Measurements from ENCODE around the gene KLF15. TPM values are rescaled to one million over a fixed set of nuclear protein-coding genes. Genes with fewer than 3 reads are reported as not detected.
"Not testable (repeated sequence)": the region's sequence is repeated elsewhere in the genome, so short reads cannot be mapped to it uniquely, and the experiment has no call there.

KLF15 gene
- polyA plus RNA-seq, 6 donors from 2014 or later: 0.09 to 0.24 TPM; not detected in 4

DNA sequence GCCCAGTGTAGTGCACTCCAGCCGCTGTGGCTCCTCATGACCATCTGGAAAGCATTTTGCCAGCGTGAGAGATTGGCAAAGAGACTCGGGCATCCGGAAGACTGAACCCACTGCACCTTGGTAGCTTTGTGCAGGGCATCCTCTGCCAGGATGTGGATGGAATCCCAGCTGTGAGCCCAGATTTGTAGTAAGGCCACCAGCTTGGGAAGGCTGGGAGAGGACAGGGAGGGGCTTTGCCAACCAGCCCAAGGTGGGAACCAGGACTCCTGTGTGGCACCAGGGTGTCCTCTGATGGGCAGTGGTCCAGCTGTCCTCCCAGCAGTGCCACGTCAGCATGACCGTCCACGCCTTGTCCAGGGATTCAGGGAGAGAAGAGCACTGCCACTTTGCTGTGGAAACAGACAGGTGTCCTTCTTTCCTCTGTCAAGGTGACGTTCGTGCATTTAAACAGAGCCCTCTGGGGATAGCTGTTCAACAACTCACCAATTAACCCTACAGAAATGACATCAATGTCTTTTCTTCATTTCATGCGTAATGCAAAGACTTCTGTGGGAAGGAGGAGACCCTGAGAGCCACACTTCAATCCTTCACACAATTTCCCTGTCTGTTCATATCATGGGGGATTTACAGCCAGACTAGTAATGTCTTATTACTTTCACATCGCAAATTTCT lies 19.1 kb downstream of the KLF15 start:
- H3K27me3 Mint-ChIP-seq: peaks cover 14 to 46% (median 30%) of the 10 kb centered on the region in 3 donors
- no peak for DNase-seq

DNA sequence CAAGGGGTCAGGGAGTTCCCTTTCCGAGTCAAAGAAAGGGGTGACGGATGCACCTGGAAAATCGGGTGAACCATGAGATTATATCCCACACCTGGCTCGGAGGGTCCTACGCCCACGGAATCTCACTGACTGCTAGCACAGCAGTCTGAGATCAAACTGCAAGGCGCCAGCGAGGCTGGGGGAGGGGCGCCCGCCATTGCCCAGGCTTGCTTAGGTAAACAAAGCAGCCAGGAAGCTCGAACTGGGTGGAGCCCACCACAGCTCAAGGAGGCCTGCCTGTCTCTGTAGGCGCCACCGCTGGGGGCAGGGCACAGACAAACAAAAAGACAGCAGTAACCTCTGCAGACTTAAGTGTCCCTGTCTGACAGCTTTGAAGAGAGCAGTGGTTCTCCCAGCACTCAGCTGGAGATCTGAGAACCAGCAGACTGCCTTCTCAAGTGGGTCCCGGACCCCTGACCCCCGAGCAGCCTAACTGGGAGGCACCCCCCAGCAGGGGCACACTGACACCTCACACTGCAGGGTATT lies 25.3 kb downstream of the KLF15 start:
- H3K4me1 Mint-ChIP-seq; ATAC-seq (ENCODE audit: low read depth in 2 of 2); DNase-seq; H3K27ac Mint-ChIP-seq: not testable (repeated sequence)
- H3K36me3 Mint-ChIP-seq: peaks cover 8 to 16% of the 10 kb centered on the region in 2 donors
- peak overlapping the region in 1 of 8 donors; percentile 24 for H3K4me3 Mint-ChIP-seq
- H3K27me3 Mint-ChIP-seq: peaks cover 17 to 34% (median 22%) of the 10 kb centered on the region in 3 donors
- peaks cover 9 to 41% (median 19%) of the 10 kb centered on the region in 7 donors for H3K9me3 Mint-ChIP-seq

More for the DNA sequence above, 19.1 kb downstream of the KLF15 start:
- Mint-ChIP-seq H3K36me3 (no peaks in the 10 kb centered on the region), H3K9me3 (peaks cover 0 to 2% (median 0%) of the 10 kb centered on the region in 7 donors), H3K4me3 (no peak overlapping the region), H3K4me1 (no peaks in the 10 kb centered on the region), H3K27ac (no peak overlapping the region)
- no peak for ATAC-seq (ENCODE audit: low read depth in 2 of 2)

DNA sequence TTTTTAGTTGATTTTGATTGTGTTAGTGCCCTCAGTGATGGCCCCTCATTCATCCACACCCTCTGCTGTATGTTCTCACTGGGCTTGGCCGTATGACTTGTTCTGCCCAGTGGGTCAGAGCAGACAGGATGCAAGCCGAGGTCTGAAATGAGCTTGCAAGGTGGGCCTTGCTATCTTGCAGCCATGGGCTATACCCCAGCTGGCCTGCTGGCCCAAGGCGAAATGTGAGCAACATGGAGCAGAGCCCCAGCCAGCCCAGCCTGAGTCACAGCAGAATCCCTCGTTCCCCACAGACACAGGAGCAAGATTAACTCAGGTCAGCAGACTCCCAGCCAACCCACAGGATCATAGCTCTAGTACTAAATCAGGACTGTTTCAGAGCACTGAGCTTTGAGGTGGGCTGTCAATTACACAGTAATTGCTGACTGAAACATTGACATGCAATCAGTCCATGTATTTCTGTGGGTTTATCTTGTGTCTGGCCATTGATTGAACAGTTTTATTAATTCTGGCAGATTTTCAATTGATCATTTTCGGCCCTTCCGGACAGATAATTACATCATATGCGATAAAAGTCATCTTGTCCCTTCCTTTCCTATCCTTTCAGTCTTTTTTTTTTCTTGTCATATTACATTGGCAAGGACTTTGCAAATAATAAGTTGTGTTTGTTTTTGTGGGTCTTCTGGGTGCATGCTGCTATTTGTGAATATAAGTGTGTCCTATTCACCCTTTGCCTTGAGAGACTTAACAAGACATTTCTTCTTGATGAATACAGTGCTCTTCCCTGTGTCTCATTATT lies 27.1 kb downstream of the KLF15 start:
- DNase-seq: no peak
- H3K4me1 Mint-ChIP-seq: no peaks in the 10 kb centered on the region
- H3K4me3 Mint-ChIP-seq: no peak overlapping the region
- H3K27ac Mint-ChIP-seq: no peak overlapping the region
- peaks cover 10 to 48% (median 19%) of the 10 kb centered on the region in 7 donors for H3K9me3 Mint-ChIP-seq
- peaks cover 12 to 22% of the 10 kb centered on the region in 2 donors for H3K36me3 Mint-ChIP-seq
- ATAC-seq (ENCODE audit: low read depth in 2 of 2): no peak
- H3K27me3 Mint-ChIP-seq: peaks cover 21 to 41% (median 22%) of the 10 kb centered on the region in 3 donors

DNA sequence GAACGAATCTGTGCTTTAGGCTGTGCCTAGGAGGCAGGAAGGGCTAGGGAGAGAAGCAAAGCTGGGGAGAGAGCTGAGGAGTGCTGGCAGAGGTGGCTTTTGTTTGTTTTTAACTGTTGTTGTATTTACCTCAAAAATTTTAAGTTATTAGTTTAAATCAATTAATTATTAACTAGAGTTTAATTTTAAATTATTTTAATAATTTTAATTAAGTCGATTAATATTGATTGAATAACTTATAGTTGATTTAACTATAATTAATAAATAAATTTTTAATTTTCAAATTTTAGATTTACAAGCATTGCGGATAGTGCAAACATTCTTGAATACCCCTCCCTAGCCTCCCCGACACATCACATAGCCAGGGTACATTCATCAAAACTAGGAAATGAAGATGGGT lies 30.6 kb downstream of the KLF15 start:
- H3K36me3 Mint-ChIP-seq: peaks cover 12 to 22% of the 10 kb centered on the region in 2 donors
- ATAC-seq (ENCODE audit: low read depth in 2 of 2) (no peak), DNase-seq (no peak)
- peaks cover 21 to 41% (median 28%) of the 10 kb centered on the region in 3 donors for H3K27me3 Mint-ChIP-seq
- no peak overlapping the region for H3K4me3 Mint-ChIP-seq
- peak overlapping the region in 1 of 6 donors; percentile 89 for H3K27ac Mint-ChIP-seq
- peaks cover 13 to 48% (median 19%) of the 10 kb centered on the region in 7 donors for H3K9me3 Mint-ChIP-seq
- no peaks in the 10 kb centered on the region for H3K4me1 Mint-ChIP-seq

DNA sequence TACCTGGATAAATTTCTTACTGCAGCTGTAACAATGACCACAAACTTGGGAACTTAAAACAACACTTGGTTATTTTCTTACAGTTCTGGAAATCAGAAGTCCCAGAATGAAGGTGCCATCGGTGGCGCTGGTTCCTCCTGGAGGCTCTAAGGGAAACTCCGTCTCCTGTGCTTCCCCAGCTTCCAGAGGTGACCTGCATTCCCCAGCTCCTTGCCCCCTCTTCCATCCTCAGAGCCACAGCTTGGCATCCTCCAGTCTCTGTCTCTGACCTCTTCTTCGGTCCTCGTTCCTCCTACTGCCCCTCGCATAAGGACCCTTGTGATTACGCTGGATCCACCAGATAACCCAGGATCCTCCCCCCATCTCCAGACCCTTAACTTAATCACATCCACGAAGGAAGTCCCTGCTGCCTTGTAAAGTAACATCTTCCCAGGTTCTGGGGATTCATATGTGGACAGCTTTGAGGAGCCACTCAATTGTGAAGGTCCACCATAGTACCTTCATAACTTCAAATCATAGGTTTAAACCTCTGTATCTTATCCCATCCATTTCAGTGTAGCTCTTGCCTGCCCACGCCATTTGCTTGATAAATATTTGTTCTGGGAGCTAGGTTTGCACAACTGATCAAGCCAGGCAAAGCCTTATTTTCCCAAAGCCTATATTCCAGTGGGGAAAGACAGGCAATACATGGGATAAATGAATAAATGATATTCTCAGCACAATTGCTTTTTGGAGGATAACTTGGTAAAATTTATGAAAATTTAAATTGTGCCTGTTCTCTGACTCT lies 34.8 kb downstream of the KLF15 start:
- no peak overlapping the region for H3K4me3 Mint-ChIP-seq
- H3K27me3 Mint-ChIP-seq: peaks cover 6 to 10% (median 7%) of the 10 kb centered on the region in 3 donors
- H3K9me3 Mint-ChIP-seq: peaks cover 0 to 18% (median 5%) of the 10 kb centered on the region in 7 donors
- H3K27ac Mint-ChIP-seq: peak overlapping the region in 1 of 6 donors; percentile 87
- DNase-seq (no peak), ATAC-seq (ENCODE audit: low read depth in 2 of 2) (no peak)
- H3K36me3 Mint-ChIP-seq: peaks cover 3 to 7% of the 10 kb centered on the region in 2 donors
- no peaks in the 10 kb centered on the region for H3K4me1 Mint-ChIP-seq

DNA sequence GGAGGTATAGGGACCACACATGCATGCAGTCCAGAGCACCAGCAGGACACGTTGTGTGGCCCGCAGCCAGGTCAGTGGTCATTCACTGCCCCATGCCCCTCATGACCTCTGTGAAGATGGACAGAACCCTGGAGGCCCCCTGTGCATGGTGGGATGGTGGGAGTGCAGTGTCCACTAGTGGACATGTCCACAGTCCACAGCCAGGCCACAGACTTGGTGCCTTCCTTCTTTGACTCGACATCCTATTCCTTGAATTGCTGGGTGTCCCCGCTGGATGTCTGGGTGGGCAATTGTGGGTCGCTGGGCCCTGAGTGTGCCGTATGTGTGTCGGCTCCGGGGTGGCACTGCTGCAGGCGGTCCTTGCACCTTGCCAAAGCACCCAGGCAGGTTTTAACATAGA lies 35.7 kb downstream of the KLF15 start:
- DNase-seq (no peak), ATAC-seq (ENCODE audit: low read depth in 2 of 2) (no peak)
- Mint-ChIP-seq H3K27me3 (peaks cover 4 to 10% (median 6%) of the 10 kb centered on the region in 3 donors), H3K27ac (no peak overlapping the region), H3K36me3 (peaks cover 3 to 4% of the 10 kb centered on the region in 2 donors), H3K4me1 (no peaks in the 10 kb centered on the region), H3K9me3 (peaks cover 0 to 11% (median 4%) of the 10 kb centered on the region in 7 donors), H3K4me3 (no peak overlapping the region)

DNA sequence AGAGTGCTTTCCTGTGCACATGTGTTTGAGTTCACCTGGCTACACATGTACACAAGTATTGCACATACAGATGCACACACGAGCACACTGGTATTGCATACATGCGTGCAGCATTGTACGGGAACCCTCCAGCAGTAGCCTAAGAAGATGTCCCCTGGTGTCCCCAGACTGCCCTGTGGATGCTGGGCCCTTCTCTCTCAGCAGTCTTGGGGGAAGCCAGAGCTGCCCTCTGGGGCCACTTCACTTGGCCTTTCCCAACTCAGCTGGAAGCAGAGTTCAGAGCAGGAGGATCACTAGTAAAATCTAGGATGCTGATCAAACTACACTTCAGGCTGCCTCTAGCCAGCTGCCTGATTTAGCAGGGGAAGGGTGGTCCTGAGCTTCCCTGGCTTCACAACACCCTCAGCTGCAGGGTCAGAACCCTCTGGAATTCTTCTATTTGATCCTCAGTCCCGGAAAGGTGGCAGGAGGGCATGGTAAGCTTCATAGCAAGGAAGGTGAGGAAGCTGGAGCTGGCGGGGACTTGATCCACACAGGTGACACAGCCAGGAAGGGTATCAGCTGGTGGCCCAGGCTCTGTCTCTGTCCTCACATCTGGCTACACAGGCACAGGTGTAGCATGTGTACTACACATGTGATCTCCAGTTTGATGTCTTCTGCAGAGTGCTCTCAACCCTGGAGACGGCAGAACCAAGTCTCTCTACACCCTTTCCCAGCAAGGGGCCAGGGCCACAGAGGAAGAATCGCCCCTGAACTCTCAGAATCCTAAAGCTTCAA lies 36.5 kb downstream of the KLF15 start:
- Mint-ChIP-seq H3K27ac (no peak overlapping the region), H3K4me1 (no peaks in the 10 kb centered on the region), H3K36me3 (no peaks in the 10 kb centered on the region), H3K27me3 (peaks cover 6% of the 10 kb centered on the region in 3 donors), H3K4me3 (no peak overlapping the region), H3K9me3 (peaks cover 0 to 7% (median 4%) of the 10 kb centered on the region in 7 donors)
- no peak for ATAC-seq (ENCODE audit: low read depth in 2 of 2)
- no peak for DNase-seq

DNA sequence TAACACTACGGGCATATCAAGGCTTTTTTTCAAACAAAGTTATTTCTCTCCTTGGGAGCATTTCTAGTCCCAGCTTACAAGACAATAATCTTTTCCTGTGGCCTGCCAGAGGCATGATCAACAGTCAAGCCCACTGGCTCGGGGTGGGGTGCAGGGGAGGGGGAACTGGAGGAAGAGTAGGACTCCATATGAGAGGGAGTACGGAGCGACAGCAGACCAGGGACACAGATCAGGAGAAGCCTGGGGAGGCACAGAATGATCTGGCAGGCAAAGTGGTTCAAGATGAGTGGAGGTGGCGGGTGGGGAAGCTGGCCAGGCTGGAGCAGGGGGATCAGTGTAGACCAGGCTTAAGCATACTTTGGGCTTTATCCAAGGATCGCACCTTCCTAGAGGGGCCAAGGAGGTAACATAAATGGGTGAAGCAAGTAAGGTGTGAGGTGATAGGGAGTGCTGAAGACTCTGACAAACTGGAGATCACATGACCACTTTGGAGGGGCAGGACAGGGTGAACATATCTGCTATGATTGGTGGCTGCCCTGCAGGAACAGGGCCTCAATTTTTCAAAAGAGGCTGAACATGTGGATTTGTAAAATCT lies 37.4 kb downstream of the KLF15 start:
- Mint-ChIP-seq H3K27me3 (peaks cover 6 to 8% (median 6%) of the 10 kb centered on the region in 3 donors), H3K9me3 (peaks cover 0 to 7% (median 4%) of the 10 kb centered on the region in 7 donors), H3K4me1 (no peaks in the 10 kb centered on the region), H3K4me3 (no peak overlapping the region), H3K36me3 (no peaks in the 10 kb centered on the region), H3K27ac (no peak overlapping the region)
- DNase-seq: no peak
- ATAC-seq (ENCODE audit: low read depth in 2 of 2): no peak

DNA sequence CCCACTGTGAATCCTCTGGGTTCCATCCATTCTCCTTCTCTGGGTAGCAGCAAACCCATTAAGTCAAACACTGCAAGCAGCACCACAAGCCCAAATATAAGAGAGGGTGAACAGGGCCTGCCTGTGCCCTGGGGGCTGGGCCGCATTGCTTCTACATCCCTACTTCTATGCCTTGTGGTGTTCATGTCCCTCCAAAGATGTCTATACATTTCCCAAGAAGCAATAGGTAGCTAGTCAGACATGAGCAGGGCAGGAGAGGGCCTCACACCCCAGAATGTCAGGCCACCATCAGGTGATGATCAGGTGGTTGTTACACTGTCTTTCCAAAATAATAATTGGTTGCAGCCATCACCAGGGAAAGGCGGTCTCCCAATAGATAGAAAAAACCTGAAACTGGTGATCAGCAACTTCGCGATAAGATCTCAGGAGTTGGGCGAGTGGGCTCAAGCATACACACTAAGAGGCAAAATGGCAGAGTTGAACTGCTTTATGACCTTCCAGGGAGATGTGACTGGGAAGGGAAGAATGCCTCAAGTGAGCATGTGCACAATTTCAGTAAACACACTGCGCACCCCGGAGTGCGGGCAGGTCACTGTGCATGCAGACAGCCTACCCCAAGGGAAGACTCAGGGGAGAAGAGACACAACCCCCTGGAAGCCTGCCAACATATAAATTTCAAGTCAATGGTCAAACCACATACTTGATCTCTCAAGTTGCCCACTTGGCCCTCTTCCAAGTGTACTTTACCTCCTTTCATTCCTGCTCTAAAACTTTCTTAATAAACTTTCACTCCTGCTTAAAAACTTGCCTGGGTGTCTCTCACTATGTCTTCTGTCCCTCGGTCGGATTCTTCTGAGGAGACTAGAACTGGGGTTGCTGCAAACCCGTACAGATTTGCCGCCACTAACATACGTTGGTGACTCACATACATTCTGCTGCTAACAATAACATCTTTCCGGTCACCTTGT lies 39.9 kb downstream of the KLF15 start:
- Mint-ChIP-seq H3K4me3 (no peak overlapping the region), H3K36me3 (no peaks in the 10 kb centered on the region), H3K27ac (no peak overlapping the region), H3K27me3 (peaks cover 3 to 10% (median 8%) of the 10 kb centered on the region in 3 donors), H3K9me3 (peaks cover 0 to 7% (median 4%) of the 10 kb centered on the region in 7 donors), H3K4me1 (no peaks in the 10 kb centered on the region)
- DNase-seq: no peak
- ATAC-seq (ENCODE audit: low read depth in 2 of 2): no peak

DNA sequence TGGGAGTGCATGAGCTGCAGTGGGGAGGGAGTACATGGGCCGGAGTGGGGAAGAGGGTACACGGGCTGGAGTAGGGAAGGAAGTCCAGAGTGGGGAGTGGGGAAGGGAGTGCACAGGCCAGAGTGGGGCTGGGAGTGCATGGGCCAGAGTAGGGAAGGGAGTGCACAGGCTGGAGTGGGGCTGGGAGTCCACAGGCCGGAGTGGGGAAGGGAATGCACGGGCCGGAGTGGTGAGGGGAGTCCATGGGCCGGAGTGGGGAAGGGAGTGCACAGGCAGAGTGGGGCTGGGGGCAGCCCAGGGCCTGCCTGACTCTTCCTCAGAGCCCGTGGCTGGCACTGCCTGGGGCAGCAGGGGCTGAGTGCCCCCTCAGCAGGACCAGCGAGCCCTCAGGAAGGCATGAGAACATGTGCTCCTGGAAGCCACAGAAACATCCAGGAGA lies 40.7 kb downstream of the KLF15 start:
- Mint-ChIP-seq H3K4me3 (no peak overlapping the region), H3K4me1 (no peaks in the 10 kb centered on the region), H3K27ac (no peak overlapping the region), H3K36me3 (no peaks in the 10 kb centered on the region), H3K27me3 (peaks cover 0 to 10% (median 8%) of the 10 kb centered on the region in 3 donors), H3K9me3 (peaks cover 0 to 7% (median 4%) of the 10 kb centered on the region in 7 donors)
- no peak for ATAC-seq (ENCODE audit: low read depth in 2 of 2)
- no peak for DNase-seq

DNA sequence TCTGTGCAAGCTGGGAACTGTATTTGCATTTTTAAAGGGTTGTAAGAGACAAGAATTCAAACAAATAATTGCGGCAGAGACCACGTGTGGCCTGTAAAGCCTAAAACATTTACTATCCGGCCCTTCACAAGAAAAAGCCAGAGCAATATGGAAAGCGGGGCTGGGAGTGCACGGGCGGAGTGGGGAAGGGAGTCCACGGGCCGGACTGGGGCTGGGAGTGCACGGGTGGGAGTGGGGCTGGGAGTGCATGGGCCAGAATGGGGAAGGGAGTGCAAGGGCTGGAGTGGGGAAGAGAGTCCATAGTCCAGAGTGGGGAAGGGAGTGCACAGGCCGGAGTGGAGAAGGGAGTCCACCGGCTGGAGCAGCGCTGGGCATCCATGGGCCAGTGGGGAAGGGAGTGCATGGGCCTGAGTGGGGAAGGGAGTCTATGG lies 41.2 kb downstream of the KLF15 start:
- H3K4me1 Mint-ChIP-seq: no peaks in the 10 kb centered on the region
- no peak overlapping the region for H3K27ac Mint-ChIP-seq
- H3K27me3 Mint-ChIP-seq: peaks cover 0 to 10% (median 8%) of the 10 kb centered on the region in 3 donors
- H3K9me3 Mint-ChIP-seq: peaks cover 0 to 7% (median 4%) of the 10 kb centered on the region in 7 donors
- DNase-seq (no peak), ATAC-seq (ENCODE audit: low read depth in 2 of 2) (no peak)
- no peak overlapping the region for H3K4me3 Mint-ChIP-seq
- H3K36me3 Mint-ChIP-seq: no peaks in the 10 kb centered on the region
